Dermis microvascular lymphatic vessel endothelial cell (primary cell): ENCODE results near the gene CTPS1. TPM values are rescaled to one million over a fixed set of nuclear protein-coding genes. Genes with fewer than 3 reads are reported as not detected.

Source experiments
- DNase-seq, 2 donors: peaks; one replicate each; pipeline versions ENCODE4 v3.0.0 to v3.0.0-alpha.2; 2010; ENCODE audit warnings: low read depth in 2 of 2
- total RNA-seq: library from RNA; depleted of rRNA; stranded (reverse); fragments of >200 nt; gene quantifications from 2 replicates; pipeline ENCODE4 v1.2.1, GENCODE V29; 2014

The CTPS1 gene
- total RNA-seq, 1 donor from 2014 or later, result 16.0 TPM

- no peak for DNase-seq
Measured at GRCh38 chr1:41022424-41022823, 42.9 kb downstream of the CTPS1 start.

- DNase-seq, result peak; percentile 11 to 47
Measured at GRCh38 chr1:41023279-41023990, 43.9 kb downstream of the CTPS1 start.

DNA sequence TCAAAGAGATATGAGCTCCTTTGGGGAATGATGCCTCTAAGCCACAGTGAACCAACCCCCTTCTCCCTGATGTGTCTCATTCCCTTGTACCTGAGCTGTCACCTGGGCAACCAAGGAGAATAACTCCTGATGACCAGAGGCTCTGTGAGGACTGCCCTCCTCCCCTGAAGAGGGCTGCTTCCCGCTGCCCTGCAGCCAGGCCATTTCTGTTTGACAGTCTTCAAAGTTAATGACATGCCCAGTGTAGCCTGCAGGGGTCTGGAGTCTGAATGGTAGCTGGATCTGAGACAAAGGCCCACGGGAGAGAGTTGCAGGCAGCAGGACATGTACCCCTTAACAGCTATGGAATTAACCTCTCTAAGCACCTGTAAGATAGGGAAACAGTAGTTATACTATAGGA lies 45.5 kb downstream of the CTPS1 start:
- DNase-seq, result no peak

GRCh38 chr1:41025979-41026819 lies 46.7 kb downstream of the CTPS1 start:
- no peak for DNase-seq

GRCh38 chr1:41028034-41028642 lies 48.6 kb downstream of the CTPS1 start:
- DNase-seq, result no peak

GRCh38 chr1:41030872-41031616 lies 51.5 kb downstream of the CTPS1 start:
- DNase-seq, result no peak

DNA sequence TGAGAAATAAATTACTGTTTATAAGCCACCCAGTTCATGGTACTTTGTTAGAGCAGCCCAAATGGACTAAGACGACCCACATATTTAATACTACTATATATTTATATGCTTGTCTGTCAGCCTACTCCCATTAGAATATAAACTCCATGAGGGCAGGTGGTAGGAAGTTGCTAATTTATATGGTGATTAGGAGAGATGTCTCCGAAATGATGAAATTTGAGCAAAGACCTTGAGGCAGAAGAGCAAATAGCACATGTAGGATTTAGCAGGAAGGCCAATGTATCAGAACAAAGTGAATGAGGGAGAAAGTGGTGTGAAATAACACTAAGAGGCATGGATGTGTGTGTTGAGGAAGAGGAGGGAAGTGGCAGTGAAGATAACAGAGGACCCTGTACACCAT lies 52.7 kb downstream of the CTPS1 start:
- DNase-seq, result no peak

- no peak for DNase-seq
Measured at GRCh38 chr1:41033272-41033671, 53.8 kb downstream of the CTPS1 start.

DNA sequence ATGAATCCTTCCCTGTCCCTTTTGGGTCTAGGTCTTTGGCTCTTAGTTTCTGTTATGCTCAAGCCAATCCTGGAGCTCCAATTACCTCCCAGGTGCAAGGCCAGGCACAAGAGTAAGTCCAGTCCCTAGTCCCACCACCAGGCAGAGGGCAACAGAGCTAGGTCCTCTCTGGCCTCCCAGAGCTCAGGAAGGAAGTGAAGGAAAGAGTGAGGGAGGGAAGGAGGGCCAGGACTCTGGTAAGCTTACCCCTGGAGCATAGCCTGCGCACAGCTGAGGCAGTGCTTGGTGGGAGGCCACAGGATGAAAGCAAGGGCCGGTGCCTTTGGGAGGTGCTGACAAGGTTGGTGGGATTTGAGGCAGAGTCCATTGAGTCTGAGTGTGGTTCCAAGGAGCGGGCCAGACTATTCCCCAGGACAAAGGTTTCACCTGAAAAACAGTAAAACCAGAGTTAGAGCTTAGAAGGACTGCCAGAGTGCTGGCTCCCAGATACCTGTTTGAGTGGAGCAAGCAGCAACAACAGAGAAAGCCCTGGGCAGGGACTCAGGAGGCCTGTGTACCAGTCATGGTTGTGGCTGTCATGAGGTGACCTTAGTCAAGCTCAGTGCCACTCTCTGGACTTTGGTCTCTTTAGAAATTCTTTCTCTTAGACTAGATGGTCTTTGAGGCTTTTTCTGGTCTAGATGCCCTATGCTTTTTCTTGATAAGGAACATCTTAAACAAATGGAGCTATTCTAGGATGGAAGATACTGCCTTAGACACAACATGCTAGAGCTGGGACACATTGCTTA lies 57.8 kb downstream of the CTPS1 start:
- no peak for DNase-seq

DNA sequence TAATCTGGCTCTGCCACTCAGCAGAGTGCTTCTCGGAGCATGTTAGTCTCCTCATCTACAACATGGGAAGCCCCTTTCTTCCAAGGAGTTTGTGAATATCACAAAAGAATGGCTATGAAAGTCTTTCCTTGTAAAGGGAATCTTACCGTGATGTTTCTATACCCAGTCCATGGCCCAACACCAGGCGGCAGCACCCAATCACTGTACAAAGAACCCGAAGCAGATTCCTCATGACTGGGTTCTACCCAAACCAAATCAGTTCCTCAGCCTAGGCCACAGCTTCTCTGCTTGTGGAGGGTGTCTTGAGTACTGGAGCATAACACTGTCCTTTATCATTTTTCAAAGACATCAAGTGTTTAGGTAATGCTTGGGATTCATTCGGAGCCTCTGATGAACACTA lies 58.6 kb downstream of the CTPS1 start:
- DNase-seq, result no peak

DNA sequence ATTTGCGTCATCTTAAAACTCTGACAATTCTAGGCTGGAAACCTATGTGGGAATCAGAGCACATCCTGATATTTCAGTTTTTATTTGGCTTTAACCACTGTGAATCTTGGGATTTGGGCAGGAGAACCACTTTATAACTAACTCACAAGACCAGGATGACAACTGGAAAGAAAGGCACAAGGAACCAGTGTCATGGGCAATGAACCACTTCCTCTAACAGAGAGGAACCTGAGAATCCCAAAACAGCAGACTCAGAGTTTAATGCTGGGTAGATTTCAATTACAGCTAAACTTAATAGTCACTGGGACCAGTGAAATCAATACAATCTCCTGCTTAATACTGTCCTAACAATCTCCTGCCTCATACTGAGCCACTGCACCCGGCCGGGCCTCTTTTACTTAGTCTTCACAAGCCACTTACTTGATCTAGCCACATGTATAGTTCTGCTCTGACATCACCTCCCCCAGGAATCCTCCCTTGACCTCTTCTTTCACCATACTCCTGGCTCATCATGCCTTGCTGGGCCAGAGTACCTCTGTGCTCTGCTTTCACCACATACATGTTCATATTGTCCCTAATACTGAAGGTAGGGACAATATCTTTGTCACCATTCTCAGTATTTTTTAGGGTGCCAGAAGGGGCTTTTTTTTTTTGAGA lies 62.2 kb downstream of the CTPS1 start:
- DNase-seq, result no peak

GRCh38 chr1:41044187-41044586 lies 64.7 kb downstream of the CTPS1 start:
- peak in 1 of 2 donors; percentile 62 for DNase-seq

GRCh38 chr1:41045740-41046139 lies 66.2 kb downstream of the CTPS1 start:
- DNase-seq, result peak in 1 of 2 donors; percentile 90

GRCh38 chr1:41046347-41046775 lies 66.9 kb downstream of the CTPS1 start:
- no peak for DNase-seq

- no peak for DNase-seq
Measured at GRCh38 chr1:41048540-41048939, 69.0 kb downstream of the CTPS1 start.

DNA sequence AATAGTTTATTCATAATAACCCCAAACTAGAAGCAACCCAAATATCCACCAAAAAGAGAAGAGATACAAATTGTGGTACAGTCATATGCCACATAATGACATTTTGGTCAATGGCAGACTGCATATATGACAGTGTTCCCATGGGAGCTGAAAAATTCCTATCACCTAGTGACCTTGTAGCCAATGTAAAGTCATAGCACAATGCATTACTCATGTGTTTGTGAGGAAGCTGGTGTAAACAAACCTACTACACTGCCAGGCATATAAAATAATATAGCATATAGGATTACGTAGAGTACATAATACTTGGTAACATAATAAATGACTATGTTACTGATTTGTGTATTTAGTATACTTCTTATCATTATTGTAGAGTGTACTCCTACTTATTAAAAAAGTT lies 71.5 kb downstream of the CTPS1 start:
- peak in 1 of 2 donors; percentile 45 for DNase-seq

DNA sequence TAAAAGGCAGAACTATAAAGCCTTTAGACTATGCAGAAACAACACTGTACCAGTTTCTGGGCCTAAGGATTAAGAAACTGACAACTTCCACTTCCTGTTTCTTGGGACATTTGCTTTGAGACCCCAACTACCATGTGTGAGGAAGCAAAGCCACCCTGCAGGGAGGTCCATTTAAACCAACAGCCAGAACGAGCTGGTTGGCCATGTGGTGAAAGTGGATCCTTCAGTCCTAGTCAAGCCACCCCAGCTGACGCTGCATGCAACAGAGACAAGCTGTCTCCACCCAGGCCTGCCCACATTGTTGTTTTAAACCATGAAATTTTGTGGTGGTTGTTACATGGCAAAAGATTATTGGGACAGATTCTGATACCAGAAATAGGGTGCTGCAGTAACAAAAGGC lies 73.8 kb downstream of the CTPS1 start:
- DNase-seq, result no peak

DNA sequence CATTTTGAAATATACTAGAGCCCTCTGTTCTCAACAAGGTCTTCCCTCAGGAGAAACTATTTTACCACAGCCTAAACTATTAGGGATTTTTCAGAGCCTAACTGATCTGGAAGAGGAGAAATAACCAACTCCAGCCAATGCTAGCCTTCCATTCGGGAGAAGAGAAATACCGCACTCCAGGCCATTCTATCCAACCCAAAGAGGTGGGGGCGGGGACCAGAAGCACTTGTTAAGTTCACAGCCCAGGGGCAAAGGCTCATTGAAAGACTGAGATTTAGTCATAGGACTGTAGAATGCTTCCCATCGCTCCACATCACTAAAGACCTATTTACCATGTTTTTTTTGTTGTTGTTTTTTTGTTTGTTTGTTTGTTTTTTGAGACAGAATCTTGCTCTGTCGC lies 77.4 kb downstream of the CTPS1 start:
- no peak for DNase-seq
